ENCODE results near the gene GPR107. TPM values are rescaled to one million over a fixed set of nuclear protein-coding genes. Genes with fewer than 3 reads are reported as not detected.

Gene GPR107
- total and polyA plus RNA-seq, 2 donors (not counting 1 experiment from before 2014, with no cell fraction given) = 10.4 to 28.1 TPM

- Mint-ChIP-seq H3K4me1 (no peaks in the 10 kb centered on the region), H3K4me3 (no peak overlapping the region), H3K9me3 (ENCODE audit: insufficient read depth) (no peaks in the 10 kb centered on the region), H3K27me3 (no peaks in the 10 kb centered on the region), H3K27ac (no peak overlapping the region)
- intact Hi-C loops (cut with micrococcal nuclease) = no loop called here
- CTCF ChIA-PET = interaction anchor here (1.0 kb wide), 1 partner anchor 92 kb away, joined by 3 read pairs; no protein-coding TSS in a partner anchor
- H3K4me3 ChIP-seq (ENCODE audit: control extremely low read depth in 1 of 5, extremely low read depth in 1 of 5, insufficient read depth in 1 of 5, low read depth in 2 of 5, low read length in 4 of 5) = no peak overlapping the region
- DNase-seq (no peak), ATAC-seq (ENCODE audit: low read depth) (no peak)
- POLR2A ChIA-PET = no interaction called here
- H3K4me2 ChIP-seq (replicated peaks; ENCODE audit: low read depth, low read length, poor library complexity, severe bottlenecking) = no peak overlapping the region
- no peak overlapping the region for H2AFZ ChIP-seq (ENCODE audit: insufficient read depth, low read depth, low read length, poor library complexity, severe bottlenecking)
- H3K27me3 ChIP-seq (replicated peaks in 1 of 4; ENCODE audit: control extremely low read depth in 1 of 4, control insufficient read depth in 3 of 4, insufficient read depth in 4 of 4, low read length in 3 of 4) = no peaks in the 10 kb centered on the region
- no peaks in the 10 kb centered on the region for H3K4me1 ChIP-seq (ENCODE audit: control insufficient read depth in 2 of 2, insufficient read depth in 2 of 2, low read length in 2 of 2)
- H3K79me2 ChIP-seq (ENCODE audit: control insufficient read depth, insufficient read depth, low read length) = peaks cover 3% of the 10 kb centered on the region
- no peak overlapping the region for H3K27ac ChIP-seq (ENCODE audit: low read length in 2 of 2)
- TF ChIP-seq EZH2 (IDR thresholded peaks at IDR 0.05; ENCODE audit: borderline replicate concordance, insufficient read depth, low read depth, low read length, poor library complexity, severe bottlenecking) (no peak), CTCF (IDR thresholded peaks at IDR 0.05) (no peak)
- WGBS (ENCODE audit: insufficient coverage) = 93% methylated on average over 9 of the region's 12 CpGs
- peaks cover 5 to 55% of the 10 kb centered on the region in 2 experiments for H3K36me3 ChIP-seq (replicated peaks in 1 of 2; ENCODE audit: control extremely low read depth in 1 of 2, control insufficient read depth in 1 of 2, extremely low read depth in 1 of 2, insufficient read depth in 2 of 2, low read length in 1 of 2)
- H4K20me1 ChIP-seq (ENCODE audit: control insufficient read depth, insufficient read depth, low read length, poor library complexity, severe bottlenecking) = no peaks in the 10 kb centered on the region
- no peak overlapping the region for H3K9ac ChIP-seq (ENCODE audit: low read length)
- no peaks in the 10 kb centered on the region for H3K9me3 ChIP-seq (ENCODE audit: control extremely low read depth in 1 of 3, control insufficient read depth in 2 of 3, insufficient read depth in 1 of 3, low read length in 2 of 3)
Measured at GRCh38 chr9:130089141-130089540, 35.4 kb downstream of the GPR107 start.

- Histone ChIP-seq H4K20me1 (ENCODE audit: control insufficient read depth, insufficient read depth, low read length, poor library complexity, severe bottlenecking) (no peaks in the 10 kb centered on the region), H3K4me2 (replicated peaks; ENCODE audit: low read depth, low read length, poor library complexity, severe bottlenecking) (no peak overlapping the region), H3K27ac (ENCODE audit: low read length in 2 of 2) (no peak overlapping the region), H3K79me2 (ENCODE audit: control insufficient read depth, insufficient read depth, low read length) (peaks cover 3% of the 10 kb centered on the region), H3K9me3 (ENCODE audit: control extremely low read depth in 1 of 3, control insufficient read depth in 2 of 3, insufficient read depth in 1 of 3, low read length in 2 of 3) (no peaks in the 10 kb centered on the region), H3K4me3 (ENCODE audit: control extremely low read depth in 1 of 5, extremely low read depth in 1 of 5, insufficient read depth in 1 of 5, low read depth in 2 of 5, low read length in 4 of 5) (no peak overlapping the region), H3K4me1 (ENCODE audit: control insufficient read depth in 2 of 2, insufficient read depth in 2 of 2, low read length in 2 of 2) (no peaks in the 10 kb centered on the region), H3K9ac (ENCODE audit: low read length) (no peak overlapping the region), H3K27me3 (replicated peaks in 1 of 4; ENCODE audit: control extremely low read depth in 1 of 4, control insufficient read depth in 3 of 4, insufficient read depth in 4 of 4, low read length in 3 of 4) (no peaks in the 10 kb centered on the region), H2AFZ (ENCODE audit: insufficient read depth, low read depth, low read length, poor library complexity, severe bottlenecking) (no peak overlapping the region), H3K36me3 (replicated peaks in 1 of 2; ENCODE audit: control extremely low read depth in 1 of 2, control insufficient read depth in 1 of 2, extremely low read depth in 1 of 2, insufficient read depth in 2 of 2, low read length in 1 of 2) (peaks cover 6 to 52% of the 10 kb centered on the region in 2 experiments)
- ChIA-PET POLR2A (no interaction called here), CTCF (interaction anchor here (1.0 kb wide), 1 partner anchor 15 kb away, joined by 3 read pairs; no protein-coding TSS in a partner anchor)
- intact Hi-C loops (cut with micrococcal nuclease) = no loop called here
- Mint-ChIP-seq H3K27me3 (no peaks in the 10 kb centered on the region), H3K9me3 (ENCODE audit: insufficient read depth) (no peaks in the 10 kb centered on the region), H3K4me1 (peaks cover 2% of the 10 kb centered on the region), H3K4me3 (no peak overlapping the region), H3K27ac (no peak overlapping the region)
- no peak for TF ChIP-seq CTCF (IDR thresholded peaks at IDR 0.05)
- TF ChIP-seq EZH2 (IDR thresholded peaks at IDR 0.05; ENCODE audit: borderline replicate concordance, insufficient read depth, low read depth, low read length, poor library complexity, severe bottlenecking) = no peak
- 93% methylated on average over 2 of the region's 3 CpGs for WGBS (ENCODE audit: insufficient coverage)
- no peak for DNase-seq
- no peak for ATAC-seq (ENCODE audit: low read depth)
Measured at GRCh38 chr9:130090915-130091314, 37.2 kb downstream of the GPR107 start.
